ENCODE measurements around the gene PHACTR1.

PHACTR1 gene

DNA sequence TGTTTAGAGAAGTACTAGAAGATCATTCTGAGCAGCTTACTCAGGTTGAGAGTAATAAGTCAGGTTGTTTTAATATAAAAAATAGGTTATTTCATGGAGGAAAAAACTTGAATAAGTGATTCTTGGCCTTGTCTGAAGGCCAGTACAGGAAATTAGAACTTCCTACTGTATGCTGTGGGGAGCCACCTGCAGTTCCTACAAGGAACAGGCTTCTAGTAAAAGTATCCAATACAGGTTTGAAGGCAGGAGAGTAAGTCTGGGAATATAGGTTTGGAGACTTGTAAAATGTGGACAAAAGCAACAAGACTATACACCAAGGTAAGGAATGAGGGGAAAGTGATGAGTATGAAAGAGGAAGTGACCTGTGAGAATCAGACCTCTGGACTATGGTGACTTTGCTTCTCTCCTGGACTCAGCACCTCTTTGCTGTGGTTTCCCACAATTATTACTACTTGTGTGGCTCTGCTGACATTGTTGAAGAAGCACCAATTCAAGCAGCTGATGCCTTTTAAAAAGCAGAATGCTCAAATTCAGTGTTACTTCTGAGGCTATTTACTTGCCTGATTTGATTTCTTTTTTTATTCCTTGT, 333.2 kb downstream of the PHACTR1 start:
- no peak for TF ChIP-seq CTCF (IDR thresholded peaks at IDR 0.05; ENCODE audit: insufficient read depth, low read depth, low read length, missing control alignments)
- H3K4me3 ChIP-seq (ENCODE audit: low read depth, low read length): no peak overlapping the region
- DNase-seq (ENCODE audit: low read depth): no peak

GRCh38 chr6:13053006-13053461, 336.5 kb downstream of the PHACTR1 start:
- no peak for TF ChIP-seq CTCF (IDR thresholded peaks at IDR 0.05; ENCODE audit: insufficient read depth, low read depth, low read length, missing control alignments)
- DNase-seq (ENCODE audit: low read depth): no peak
- no peak overlapping the region for H3K4me3 ChIP-seq (ENCODE audit: low read depth, low read length)

DNA sequence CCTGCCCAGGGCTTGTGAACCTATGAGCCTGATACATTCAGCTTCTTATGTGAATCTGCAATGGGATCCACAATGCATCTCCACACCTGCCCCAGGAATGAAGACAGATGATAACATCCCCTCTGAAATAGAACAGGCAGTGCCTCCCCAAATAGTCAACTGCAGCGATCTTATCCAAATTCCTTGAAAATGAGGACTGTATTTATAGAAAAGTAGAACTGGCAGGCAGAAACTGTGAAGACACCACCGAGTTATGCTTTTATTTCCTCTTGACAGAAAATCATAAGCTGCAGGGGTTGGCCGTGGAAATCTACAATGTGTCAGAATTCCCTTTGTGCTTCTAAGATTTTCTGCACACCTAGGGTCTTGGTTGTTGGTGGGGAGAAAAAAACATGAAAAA, 341.5 kb downstream of the PHACTR1 start:
- no peak for DNase-seq (ENCODE audit: low read depth)
- no peak overlapping the region for H3K4me3 ChIP-seq (ENCODE audit: low read depth, low read length)
- TF ChIP-seq CTCF (IDR thresholded peaks at IDR 0.05; ENCODE audit: insufficient read depth, low read depth, low read length, missing control alignments): no peak

DNA sequence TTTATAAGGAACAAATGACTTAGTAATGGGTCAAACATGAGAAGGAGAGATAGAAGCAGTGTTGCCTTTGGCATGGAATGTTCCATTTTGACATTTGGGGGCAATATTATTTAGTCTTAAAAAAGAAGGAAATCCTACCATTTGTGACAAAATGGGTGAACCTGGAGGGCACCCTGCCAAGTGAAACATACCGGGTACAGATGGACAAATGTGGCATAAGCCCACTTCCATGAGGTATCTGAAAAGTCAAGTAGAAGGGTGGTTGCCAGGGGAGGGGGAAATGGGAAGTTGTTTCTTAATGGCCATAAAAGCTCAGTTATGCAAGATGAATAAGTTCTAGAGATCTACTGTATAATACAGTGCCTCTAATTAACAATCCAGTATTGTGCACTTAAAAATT, 342.5 kb downstream of the PHACTR1 start:
- TF ChIP-seq CTCF (IDR thresholded peaks at IDR 0.05; ENCODE audit: insufficient read depth, low read depth, low read length, missing control alignments): no peak
- no peak for DNase-seq (ENCODE audit: low read depth)
- no peak overlapping the region for H3K4me3 ChIP-seq (ENCODE audit: low read depth, low read length)

GRCh38 chr6:13063300-13063918, 346.8 kb downstream of the PHACTR1 start:
- DNase-seq (ENCODE audit: low read depth): no peak
- H3K4me3 ChIP-seq (ENCODE audit: low read depth, low read length): no peak overlapping the region
- TF ChIP-seq CTCF (IDR thresholded peaks at IDR 0.05; ENCODE audit: insufficient read depth, low read depth, low read length, missing control alignments): no peak

DNA sequence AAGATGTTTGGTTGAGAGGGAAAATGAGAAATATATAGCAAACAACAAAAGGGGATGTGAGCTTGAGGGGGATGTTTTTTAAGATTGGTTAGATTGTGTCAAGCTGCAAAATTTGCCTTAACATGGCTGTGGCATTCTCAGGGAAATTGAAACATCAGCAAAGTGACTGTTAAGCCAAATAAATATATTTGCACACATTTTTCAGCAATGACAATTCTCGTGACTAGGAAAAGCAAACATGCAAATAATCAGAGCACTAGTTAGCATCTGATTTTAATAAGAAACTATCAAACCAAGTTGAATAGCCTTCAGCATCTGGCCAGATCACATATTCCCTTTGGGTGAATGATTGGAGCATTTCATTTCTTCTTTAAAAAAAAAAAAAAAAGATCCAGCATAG, 349.0 kb downstream of the PHACTR1 start:
- no peak for DNase-seq (ENCODE audit: low read depth)
- H3K4me3 ChIP-seq (ENCODE audit: low read depth, low read length): no peak overlapping the region
- no peak for TF ChIP-seq CTCF (IDR thresholded peaks at IDR 0.05; ENCODE audit: insufficient read depth, low read depth, low read length, missing control alignments)

DNA sequence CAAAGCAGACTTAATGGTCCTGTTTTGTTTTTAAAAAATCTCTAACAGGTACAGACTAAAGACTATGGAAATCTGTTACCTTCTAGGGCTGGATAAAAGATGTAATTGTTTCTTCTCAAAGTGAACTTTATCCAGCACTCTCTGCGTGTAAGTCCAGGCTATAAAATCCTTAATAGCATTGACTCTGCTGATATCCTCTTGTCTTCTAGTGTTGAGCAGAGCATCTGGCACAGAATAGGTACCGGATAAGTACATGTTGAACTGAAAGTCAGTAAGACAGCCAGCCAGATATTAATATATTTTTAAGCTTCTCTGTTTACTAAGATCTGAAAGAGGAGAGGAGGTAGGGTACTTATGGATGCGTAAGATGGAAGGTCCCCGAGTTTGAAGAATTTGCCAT, 349.5 kb downstream of the PHACTR1 start:
- H3K4me3 ChIP-seq (ENCODE audit: low read depth, low read length): no peak overlapping the region
- no peak for TF ChIP-seq CTCF (IDR thresholded peaks at IDR 0.05; ENCODE audit: insufficient read depth, low read depth, low read length, missing control alignments)
- no peak for DNase-seq (ENCODE audit: low read depth)

Data from GM12865 (cell line).